NB4 (cell line): ENCODE results near the gene PTPN9.

ENCODE experiments used
- CTCF ChIP-seq: IDR thresholded peaks from one replicate; pipeline ENCODE4 v1.5.1; 2012; ENCODE audit warnings: low read depth, low read length
- MYC ChIP-seq: IDR thresholded peaks from 2 replicates; pipeline ENCODE4 v1.6.1; 2011; ENCODE audit warnings: low read depth, low read length
- POLR2A ChIP-seq: IDR thresholded peaks from 2 replicates; pipeline ENCODE4 v1.6.1; 2011; ENCODE audit warnings: mild to moderate bottlenecking; ENCODE audit not compliant: insufficient read length; ENCODE audit errors: extremely low read depth
- TF ChIP-seq, protein P1 (sequence below): IDR thresholded peaks from 2 replicates; pipeline ENCODE4 v1.6.1; 2011; ENCODE audit warnings: low read depth, low read length

- TF ChIP-seq CTCF = no peak
- no peak for TF ChIP-seq POLR2A
- TF ChIP-seq, protein P1, sequence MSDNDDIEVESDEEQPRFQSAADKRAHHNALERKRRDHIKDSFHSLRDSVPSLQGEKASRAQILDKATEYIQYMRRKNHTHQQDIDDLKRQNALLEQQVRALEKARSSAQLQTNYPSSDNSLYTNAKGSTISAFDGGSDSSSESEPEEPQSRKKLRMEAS = no peak
- no peak for TF ChIP-seq MYC
These were observed 13.8 kb downstream of the PTPN9 start for GRCh38 chr15:75565062-75565970.
